Activated CD4-positive, alpha-beta T cell treated with anti-CD3 and anti-CD28 coated beads, Interleukin-2, amount 50 U/mL, for 1 hour (primary cell): Measurements from ENCODE around the gene COL23A1.
"Not testable (repeated sequence)": the region's sequence is repeated elsewhere in the genome, so short reads cannot be mapped to it uniquely, and the experiment has no call there.

Experiments
- DNase-seq: peaks from one replicate; pipeline ENCODE4 v3.0.0-alpha.2; 2020

Gene COL23A1

DNA sequence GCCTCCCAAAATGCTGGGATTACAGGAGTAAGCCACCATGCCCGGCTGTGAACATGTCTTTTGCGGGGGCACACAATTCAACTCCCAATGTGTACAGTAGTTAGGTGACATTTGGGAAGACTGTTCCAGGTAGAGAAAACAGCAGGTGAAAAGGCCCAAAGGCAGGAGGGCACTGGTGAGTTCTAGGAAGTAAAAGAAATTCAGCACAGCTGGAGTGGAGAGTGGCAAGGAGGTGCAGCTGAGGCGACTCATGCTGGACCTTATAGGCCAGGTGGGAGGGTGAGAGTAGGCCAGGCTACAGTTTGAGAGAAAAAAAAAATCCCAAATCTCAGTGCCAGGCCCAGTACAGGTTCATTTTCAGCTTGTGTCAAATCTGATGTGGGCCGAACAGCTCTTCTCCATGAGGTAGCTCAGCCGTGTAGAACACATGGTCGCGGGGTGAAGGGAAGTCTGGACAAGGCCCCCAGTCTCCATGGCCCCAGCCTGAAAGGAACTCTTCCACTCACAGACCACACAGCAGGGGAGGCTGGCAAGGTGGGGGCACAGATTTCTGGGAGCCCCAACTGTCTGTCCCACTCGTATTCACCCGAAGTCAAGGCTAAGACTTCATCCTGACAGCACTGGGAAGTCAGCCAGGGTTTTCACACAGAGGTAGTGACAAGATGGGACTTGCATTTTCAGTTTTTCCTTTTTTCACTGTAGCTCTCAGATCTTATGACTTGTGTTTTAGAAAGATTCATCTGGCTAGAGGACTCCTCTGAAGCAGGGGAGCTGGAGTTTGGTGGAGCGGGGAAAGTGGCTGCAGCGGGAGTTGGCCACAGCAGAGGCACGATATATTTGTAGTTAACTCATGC is 390.4 kb downstream of the COL23A1 start:
- no peak for DNase-seq

DNA sequence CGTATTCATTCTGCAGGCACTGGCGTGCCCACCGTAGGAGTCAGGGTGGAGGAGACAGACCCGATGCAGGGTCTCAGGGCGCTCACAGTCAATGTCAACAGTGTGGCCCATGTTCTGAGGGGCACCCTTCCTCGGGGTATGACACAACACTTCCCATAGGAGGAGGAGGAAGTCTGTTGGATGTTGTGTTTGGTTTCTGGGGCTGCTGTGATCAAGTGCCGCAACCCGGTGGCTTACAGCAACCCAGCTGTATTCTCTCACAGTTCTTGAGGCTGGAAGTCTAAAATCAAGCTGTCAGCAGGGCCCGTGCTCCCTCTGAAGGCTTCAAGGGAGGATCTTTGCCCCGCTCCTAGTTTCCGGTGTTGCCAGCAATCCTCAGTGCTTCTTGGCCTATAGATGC is 391.5 kb downstream of the COL23A1 start:
- no peak for DNase-seq

DNA sequence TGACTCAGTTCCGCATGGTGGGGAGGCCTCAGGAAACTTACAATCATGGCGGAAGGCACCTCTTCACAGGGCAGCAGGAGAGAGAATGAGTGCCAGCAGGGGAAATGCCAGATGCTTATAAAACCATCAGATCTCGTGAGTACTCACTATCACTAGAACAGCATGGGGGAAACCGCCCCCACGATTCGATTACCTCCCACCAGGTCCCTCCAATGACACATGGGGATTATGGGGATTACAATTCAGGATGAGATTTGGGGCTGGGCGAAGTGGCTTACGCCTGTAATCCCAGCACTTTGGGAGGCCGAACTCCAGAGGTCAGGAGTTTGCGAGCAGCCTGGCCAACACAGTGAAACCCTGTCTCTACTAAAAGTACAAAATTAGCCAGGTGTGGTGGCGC is 392.0 kb downstream of the COL23A1 start:
- not testable (repeated sequence) for DNase-seq

DNA sequence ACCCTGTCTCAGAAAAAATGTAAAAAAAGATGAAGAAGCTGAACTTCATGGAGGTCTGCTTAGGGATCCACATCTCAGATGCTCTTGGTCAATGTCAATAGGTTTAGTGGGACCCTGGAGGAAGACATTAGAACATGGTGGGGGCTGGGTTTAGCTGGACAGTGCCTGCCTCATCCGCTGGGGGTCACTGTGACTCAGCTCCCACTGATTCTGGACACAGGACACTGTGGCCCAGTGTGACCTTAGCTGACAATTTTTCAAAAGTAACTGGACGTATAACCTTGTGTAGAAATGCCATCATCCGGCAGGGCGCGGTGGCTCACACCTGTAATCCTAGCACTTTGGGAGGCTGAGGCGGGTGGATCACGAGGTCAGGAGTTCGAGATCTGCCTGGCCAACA is 393.2 kb downstream of the COL23A1 start:
- no peak for DNase-seq

DNA sequence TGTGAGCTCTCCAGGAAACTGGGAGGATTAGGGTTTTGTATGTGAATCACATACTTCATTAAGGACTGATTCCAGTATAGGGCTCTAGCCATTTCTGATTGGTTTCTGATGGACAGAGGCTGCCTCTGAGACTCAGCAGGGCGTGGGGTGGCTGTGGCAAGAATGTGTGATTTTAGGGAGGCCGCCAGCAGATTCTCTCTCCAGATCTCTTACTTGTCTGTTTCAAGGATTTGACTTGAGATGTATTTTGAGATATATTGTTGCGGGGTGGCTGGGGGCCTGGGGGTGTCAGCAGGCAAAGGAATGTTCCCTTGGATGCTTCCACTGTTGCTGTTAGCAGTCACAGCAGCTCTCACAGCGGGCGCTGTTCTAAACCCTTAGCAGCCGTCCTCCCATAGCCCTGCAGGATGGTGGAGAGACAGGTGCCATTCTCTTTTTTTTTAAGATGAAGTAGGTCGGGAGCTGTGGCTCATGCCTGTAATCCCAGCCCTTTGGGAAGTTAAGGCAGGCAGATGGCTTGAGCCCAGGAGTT is 393.8 kb downstream of the COL23A1 start:
- no peak for DNase-seq

DNA sequence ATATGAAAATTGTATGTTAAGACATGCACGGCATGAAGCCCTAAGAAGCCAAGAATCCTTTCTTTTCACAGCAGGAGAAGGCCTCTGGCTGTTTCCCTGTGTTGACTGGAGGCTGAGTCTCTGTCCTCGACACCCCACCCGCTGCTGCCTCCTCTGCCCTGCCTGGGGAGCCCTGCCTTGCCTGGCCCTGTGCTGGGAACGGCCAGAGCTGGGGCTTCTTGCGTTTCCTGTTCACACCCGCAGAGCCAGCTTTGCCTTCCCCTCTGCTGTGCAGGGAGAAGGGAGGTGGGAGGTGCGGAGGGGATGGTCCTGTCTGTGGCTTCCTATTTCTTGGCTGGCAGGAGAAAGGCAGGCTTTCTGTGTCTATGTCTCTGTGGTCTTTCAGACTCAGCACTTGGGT is 396.2 kb downstream of the COL23A1 start:
- no peak for DNase-seq

DNA sequence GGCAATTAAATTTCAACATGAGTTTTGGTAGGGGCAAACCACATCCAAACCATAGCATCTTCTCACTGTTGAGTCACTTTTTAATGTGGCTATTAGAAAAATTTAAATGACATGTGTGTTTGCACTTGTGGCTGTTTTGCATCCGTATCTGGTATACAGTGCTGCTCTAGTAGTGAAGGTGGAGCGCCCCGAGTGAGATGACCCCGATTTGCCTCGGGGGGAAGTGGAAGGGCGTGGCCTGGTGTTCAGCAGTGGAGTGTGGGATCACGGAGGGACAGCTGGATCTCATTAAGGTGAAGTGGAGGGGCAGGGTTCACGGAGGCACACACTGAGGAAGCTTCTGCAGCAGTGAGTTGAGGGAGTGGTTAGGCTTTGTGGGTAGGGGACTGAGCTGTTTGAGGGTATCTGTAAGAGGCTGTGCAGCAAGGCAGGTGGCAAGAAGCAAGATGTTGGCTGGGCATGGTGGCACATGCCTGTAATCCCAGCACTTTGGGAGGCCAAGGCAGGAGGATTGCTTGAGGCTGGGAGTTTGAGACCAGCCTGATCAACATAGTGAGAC is 396.9 kb downstream of the COL23A1 start:
- DNase-seq, result no peak

DNA sequence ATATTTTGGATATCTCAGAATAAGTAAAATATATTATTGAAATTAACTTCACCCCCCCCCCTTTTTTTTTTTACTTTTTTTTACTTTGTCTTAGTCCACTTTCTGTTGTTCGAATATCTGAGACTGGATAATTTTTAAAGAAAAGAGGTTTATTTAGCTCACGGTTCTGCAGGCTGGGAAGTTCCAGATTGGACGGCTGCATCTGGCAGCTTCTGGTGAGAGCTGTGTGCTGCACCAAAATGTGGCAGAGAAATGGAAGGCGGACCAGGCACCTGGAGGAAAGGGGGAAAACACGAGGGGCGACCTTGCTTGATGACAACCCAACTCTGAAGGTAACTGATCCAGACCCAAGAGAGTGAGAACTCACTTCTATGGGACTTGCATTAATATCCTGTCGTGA is 397.4 kb downstream of the COL23A1 start:
- DNase-seq, result no peak

DNA sequence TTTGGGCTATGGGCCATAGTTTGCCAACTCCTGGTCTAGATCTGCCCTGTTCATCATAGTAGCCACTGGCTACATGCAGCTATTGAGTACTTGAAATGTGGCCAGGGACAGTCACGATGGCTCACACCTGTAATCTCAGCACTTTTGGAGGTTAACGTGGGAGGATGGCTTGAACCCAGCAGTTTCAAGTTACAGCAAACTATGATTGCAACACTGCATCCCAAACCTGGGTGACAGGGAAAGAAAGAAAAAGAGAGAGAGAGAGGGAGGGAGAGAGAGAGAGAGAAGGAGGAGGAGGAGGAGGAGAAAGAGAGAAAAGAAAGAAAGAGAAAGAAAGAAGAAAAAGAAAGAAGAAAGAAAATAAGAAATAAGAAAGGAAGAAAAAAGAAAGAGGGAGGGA is 397.9 kb downstream of the COL23A1 start:
- DNase-seq, result no peak

DNA sequence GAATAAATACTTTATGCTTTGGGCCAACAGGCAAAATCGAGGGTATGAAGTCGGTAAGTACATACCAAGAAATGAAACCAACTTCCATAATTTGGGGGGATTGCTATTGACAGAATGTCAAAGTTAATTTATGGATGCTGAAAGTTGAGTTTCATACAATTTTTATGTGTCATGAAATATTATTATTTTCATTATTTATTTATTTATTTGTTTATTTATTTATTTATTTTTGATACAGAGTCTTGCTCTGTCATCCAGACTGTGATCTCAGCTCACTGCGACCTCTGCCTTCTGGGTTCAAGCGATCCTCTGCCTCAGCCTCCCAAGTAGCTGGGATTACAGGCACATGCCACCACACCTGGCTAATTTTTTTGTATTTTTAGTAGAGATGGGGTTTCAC is 398.5 kb downstream of the COL23A1 start:
- no peak for DNase-seq

DNA sequence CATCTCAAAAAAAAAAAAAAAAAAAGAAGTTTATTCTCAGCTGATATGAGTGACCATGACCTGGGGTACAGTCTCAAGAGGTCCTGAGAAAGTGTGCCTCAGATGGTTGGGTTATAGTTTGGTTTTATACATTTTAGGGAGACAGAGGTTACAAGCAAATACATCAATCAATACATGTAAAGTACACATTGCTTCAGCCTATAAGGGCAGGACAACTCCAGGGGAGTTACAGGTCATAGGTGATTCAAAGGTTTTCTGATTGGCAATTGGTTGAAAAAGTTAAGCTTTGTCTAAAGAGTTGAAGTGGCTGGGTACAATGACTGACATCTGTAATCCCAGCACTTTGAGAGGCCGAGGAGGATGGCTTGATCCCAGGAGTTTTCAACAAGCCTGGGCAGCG is 400.8 kb downstream of the COL23A1 start:
- no peak for DNase-seq
